Measurements from ENCODE around the gene RAVER1.

RAVER1 gene

DNA sequence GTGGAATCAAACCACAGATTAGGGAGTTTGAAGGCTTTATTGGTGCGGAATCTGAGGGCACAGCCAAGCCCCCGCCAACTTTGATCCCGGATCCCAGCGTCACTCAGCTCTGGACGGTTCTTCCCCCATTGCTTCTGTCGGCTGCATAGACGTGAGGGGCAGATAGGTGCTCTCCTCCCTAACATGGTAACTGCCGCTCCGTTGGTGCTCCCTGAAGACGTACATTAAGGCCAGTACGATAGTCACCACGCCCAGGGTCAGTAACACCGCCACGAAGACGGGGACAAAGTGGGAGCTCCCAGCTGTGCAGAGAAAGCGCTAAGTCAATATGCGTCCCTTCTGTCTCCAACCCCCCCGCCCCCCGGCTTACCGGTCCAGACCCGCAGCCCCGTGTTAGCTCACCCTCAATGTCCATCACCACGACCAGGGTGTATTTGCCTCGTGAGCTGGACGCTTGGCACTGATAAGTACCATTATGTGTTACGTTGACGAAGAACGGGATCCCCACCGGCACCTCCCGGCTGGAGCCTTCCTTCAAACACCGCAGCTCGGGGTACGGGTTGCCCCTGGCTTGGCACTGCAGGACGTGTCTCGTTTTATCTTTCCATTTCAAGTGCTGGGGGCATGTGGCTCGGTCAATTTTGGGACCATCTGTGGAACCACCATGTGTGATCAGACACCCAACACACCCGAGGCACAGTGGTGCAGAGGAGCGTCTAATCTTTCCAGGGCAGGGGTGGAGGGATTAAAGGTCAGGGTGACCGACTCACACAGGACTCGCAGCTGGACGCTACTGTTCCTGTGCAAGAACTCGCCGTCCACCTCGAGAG, 644 bp upstream of the RAVER1 start:
- no peak for DNase-seq
- TF ChIP-seq, protein P1, sequence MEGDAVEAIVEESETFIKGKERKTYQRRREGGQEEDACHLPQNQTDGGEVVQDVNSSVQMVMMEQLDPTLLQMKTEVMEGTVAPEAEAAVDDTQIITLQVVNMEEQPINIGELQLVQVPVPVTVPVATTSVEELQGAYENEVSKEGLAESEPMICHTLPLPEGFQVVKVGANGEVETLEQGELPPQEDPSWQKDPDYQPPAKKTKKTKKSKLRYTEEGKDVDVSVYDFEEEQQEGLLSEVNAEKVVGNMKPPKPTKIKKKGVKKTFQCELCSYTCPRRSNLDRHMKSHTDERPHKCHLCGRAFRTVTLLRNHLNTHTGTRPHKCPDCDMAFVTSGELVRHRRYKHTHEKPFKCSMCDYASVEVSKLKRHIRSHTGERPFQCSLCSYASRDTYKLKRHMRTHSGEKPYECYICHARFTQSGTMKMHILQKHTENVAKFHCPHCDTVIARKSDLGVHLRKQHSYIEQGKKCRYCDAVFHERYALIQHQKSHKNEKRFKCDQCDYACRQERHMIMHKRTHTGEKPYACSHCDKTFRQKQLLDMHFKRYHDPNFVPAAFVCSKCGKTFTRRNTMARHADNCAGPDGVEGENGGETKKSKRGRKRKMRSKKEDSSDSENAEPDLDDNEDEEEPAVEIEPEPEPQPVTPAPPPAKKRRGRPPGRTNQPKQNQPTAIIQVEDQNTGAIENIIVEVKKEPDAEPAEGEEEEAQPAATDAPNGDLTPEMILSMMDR (IDR thresholded peaks at IDR 0.05; ENCODE audit: low read depth, low read length, missing control alignments): no peak
- no peaks in the 10 kb centered on the region for H3K27me3 ChIP-seq (replicated peaks)
- no peak overlapping the region for H3K27ac ChIP-seq
- H3K36me3 ChIP-seq (replicated peaks): peaks cover 11% of the 10 kb centered on the region
- in situ Hi-C loops (cut with HindIII; ENCODE audit: low pct_ligation_motif_present, low sequenced_read_pairs): no loop called here
- H3K4me3 ChIP-seq (ENCODE audit: low read depth, low read length): peak overlapping the region; percentile 88

DNA sequence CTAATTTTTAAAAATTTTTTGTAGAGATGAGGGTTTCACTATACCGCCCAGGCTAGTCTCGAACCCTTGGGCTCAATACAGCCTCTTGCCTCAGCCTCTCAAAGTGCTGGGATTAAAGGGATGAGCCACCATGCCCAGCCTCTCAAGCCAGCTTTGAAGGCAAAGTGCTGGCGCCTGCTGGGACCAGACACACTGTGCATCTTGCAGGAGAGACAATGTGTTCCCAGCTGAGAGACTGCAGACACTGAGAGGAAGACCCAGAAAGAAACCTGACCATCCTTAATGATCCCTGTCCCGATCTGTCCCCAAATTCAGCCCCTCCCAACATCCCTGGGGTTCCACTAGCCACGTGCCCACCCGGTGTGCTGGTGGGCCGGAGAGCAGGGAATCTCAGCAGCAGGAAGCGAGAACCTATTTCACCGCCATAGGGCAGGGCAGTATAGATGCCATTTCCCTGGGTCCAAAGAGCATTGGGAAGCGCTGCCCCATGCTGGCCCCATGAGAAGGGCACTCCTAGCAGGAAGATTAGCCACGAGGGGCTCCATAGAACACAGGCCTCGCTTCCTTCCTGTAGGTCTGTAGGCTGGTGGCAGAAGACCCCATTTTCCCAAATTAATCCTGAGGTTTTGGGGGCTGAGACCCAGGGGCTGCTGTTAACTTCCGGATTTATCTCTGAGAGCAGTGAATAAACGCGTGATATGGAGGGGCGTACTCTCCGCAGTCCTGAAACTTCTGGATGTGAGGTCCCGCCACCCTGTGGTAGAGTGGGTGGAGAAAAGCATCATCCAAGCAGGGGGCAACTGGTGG, 968 bp downstream of the RAVER1 start:
- H3K36me3 ChIP-seq (replicated peaks): peaks cover 24% of the 10 kb centered on the region

DNA sequence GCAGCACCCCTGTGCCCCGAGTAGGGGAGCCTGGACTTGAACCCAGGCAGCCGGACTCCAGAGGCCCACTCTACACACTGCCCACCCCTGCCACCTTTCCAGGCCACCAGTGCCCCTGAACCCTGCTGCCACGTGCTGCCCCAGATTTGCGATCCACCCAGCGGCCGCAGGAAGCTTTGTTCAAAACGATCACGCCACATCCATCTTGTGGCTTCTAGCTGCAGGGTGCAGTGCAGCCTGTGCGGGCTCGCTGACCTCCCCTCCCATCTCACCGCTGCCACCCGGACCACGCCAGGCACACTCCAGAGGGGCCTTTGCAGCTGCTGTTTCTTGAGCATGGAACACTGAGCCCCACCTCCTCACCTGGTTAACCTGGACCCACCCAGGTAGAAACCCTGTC, 3.8 kb downstream of the RAVER1 start:
- Histone ChIP-seq H3K27me3 (replicated peaks) (no peaks in the 10 kb centered on the region), H3K27ac (no peak overlapping the region), H3K36me3 (replicated peaks) (peaks cover 48% of the 10 kb centered on the region), H3K4me3 (ENCODE audit: low read depth, low read length) (no peak overlapping the region)
- TF ChIP-seq, protein P1 (IDR thresholded peaks at IDR 0.05; ENCODE audit: low read depth, low read length, missing control alignments): no peak
- in situ Hi-C loops (cut with HindIII; ENCODE audit: low pct_ligation_motif_present, low sequenced_read_pairs): no loop called here
- DNase-seq: no peak

More for the DNA sequence above, 968 bp downstream of the RAVER1 start:
- DNase-seq: no peak
- no peaks in the 10 kb centered on the region for H3K27me3 ChIP-seq (replicated peaks)
- peak overlapping the region; percentile 88 for H3K4me3 ChIP-seq (ENCODE audit: low read depth, low read length)
- TF ChIP-seq, protein P1 (IDR thresholded peaks at IDR 0.05; ENCODE audit: low read depth, low read length, missing control alignments): peak; percentile 31
- H3K27ac ChIP-seq: peak overlapping the region; percentile 93
- in situ Hi-C loops (cut with HindIII; ENCODE audit: low pct_ligation_motif_present, low sequenced_read_pairs): no loop called here

DNA sequence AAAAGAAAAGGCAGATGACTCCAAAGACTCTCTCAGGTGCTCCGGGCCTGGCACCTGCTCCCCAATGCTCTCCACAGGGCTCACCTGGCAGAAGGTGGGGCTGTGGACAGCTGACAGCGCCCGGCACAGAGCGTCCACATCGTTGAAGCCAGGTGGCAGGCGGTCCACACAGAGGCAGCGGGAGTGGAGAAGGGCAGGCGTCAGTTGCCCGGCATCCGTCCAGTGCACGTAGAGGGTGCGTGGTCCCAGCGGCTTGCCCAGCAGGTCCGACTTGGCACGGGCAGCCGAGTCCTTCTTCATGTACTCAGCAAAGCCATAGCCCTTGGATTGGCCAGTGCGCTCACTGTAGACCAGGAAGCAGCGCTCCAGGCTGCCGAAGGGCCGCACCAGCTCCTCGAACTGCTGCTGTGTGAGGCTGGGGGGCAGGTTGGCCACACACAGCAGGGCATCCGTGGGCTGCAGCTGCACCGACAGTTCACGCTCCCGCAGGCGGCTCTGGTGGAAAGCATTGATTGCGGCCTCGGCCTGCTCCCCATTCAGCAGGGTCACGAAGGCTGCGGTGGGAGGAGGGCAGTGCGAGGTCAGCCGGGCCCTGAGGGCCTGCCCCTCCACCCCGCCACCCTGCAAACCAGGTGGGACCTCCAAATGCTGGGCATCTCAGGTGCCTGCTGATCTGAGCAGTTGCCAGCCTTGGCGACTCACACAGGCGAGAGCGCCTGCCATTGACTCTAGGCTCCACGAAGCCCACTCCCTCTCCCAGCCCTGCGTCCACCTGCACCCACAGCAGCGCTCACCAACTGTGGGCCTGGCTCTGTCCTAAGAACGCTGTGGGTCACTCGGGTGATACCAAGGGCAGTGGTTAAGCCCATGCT, 4.5 kb downstream of the RAVER1 start:
- no peak overlapping the region for H3K27ac ChIP-seq
- peaks cover 54% of the 10 kb centered on the region for H3K36me3 ChIP-seq (replicated peaks)
- DNase-seq: no peak
- in situ Hi-C loops (cut with HindIII; ENCODE audit: low pct_ligation_motif_present, low sequenced_read_pairs): no loop called here
- no peaks in the 10 kb centered on the region for H3K27me3 ChIP-seq (replicated peaks)
- no peak overlapping the region for H3K4me3 ChIP-seq (ENCODE audit: low read depth, low read length)
- TF ChIP-seq, protein P1 (IDR thresholded peaks at IDR 0.05; ENCODE audit: low read depth, low read length, missing control alignments): no peak

DNA sequence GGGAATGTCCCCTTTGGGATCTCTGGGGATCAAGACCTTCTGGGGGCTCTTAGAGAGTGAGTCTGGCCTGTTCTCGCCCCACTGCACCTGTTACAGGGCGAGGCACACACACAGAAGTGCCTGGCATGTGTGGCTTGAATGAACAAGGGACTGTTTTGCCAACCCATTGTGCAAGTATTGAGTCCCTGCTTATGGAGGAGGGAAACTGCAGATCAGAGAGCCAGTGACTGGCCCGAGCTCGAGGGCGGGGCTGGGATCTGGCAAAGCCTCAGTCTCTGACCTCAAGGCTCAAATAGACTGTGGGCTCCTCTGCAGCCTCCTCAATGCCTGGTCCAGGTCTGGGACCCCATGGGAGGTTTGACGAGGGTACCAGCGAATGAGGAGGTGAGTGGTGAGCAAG, 5.5 kb downstream of the RAVER1 start:
- no peak for DNase-seq
- H3K27me3 ChIP-seq (replicated peaks): no peaks in the 10 kb centered on the region
- H3K4me3 ChIP-seq (ENCODE audit: low read depth, low read length): no peak overlapping the region
- in situ Hi-C loops (cut with HindIII; ENCODE audit: low pct_ligation_motif_present, low sequenced_read_pairs): no loop called here
- TF ChIP-seq, protein P1 (IDR thresholded peaks at IDR 0.05; ENCODE audit: low read depth, low read length, missing control alignments): no peak
- peaks cover 64% of the 10 kb centered on the region for H3K36me3 ChIP-seq (replicated peaks)
- no peak overlapping the region for H3K27ac ChIP-seq
